ENCODE data around the gene SEMA3F.

SEMA3F gene

DNA sequence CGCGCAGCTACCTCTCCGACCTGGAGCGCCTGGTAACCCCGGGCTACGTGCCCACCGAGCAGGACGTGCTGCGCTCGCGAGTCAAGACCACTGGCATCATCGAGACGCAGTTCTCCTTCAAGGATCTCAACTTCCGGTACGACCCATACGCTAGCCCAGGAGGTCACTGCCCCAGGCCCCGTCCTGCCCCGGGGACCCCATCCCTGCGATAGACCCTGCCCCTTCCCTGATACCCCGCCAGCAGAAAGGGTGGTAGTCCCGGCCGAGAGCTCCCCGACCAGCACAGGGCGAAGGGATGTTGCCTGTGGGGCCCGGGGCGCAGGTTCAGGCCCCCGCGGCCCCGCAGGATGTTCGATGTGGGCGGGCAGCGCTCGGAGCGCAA lies 38.6 kb downstream of the SEMA3F start:
- no peaks in the 10 kb centered on the region for H3K9me3 ChIP-seq (ENCODE audit: low read depth, low read length)
- H3K4me3 ChIP-seq = no peak overlapping the region
- no peak overlapping the region for H3K9ac ChIP-seq (ENCODE audit: insufficient read length)
- no peak for DNase-seq (ENCODE audit: low read depth, low spot score)
- H3K36me3 ChIP-seq (ENCODE audit: insufficient read depth, low read length) = no peaks in the 10 kb centered on the region
- TF ChIP-seq POLR2AphosphoS5 (IDR thresholded peaks at IDR 0.05; ENCODE audit: borderline replicate concordance, low read depth, low read length) (no peak), EZH2 (IDR thresholded peaks at IDR 0.05) (no peak), FOXP2 (optimal IDR thresholded peaks at IDR 0.05; ENCODE audit: control extremely low read depth, extremely low read length, insufficient read depth) (no peak)
- no peak overlapping the region for H3K27ac ChIP-seq

DNA sequence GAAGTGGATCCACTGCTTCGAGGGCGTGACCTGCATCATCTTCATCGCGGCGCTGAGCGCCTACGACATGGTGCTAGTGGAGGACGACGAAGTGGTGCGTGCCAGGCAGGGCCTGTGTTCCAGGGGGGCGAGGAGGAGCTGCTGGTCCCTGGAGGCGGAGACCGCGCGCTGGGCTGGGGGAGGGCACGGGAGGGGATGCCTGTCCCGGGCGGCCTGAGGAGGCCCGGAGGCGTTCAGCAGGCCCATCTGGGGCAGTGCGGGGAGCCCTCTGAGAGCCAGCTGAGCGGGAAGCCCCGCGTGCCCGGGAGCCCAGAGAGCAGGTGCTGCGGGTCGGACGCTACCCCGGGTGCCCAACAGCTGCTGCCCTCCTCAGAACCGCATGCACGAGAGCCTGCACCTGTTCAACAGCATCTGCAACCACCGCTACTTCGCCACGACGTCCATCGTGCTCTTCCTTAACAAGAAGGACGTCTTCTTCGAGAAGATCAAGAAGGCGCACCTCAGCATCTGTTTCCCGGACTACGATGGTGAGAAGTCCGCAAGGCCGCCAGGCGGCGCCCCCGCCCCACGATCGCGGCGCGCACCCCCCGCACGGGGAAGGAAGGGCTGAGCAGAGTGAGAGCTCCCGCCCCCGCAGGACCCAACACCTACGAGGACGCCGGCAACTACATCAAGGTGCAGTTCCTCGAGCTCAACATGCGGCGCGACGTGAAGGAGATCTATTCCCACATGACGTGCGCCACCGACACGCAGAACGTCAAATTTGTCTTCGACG lies 39.2 kb downstream of the SEMA3F start:
- Histone ChIP-seq H3K9ac (ENCODE audit: insufficient read length) (no peak overlapping the region), H3K9me3 (ENCODE audit: low read depth, low read length) (no peaks in the 10 kb centered on the region), H3K27ac (no peak overlapping the region), H3K36me3 (ENCODE audit: insufficient read depth, low read length) (no peaks in the 10 kb centered on the region), H3K4me3 (peak overlapping the region; percentile 62)
- no peak for DNase-seq (ENCODE audit: low read depth, low spot score)
- no peak for TF ChIP-seq POLR2AphosphoS5 (IDR thresholded peaks at IDR 0.05; ENCODE audit: borderline replicate concordance, low read depth, low read length)

DNA sequence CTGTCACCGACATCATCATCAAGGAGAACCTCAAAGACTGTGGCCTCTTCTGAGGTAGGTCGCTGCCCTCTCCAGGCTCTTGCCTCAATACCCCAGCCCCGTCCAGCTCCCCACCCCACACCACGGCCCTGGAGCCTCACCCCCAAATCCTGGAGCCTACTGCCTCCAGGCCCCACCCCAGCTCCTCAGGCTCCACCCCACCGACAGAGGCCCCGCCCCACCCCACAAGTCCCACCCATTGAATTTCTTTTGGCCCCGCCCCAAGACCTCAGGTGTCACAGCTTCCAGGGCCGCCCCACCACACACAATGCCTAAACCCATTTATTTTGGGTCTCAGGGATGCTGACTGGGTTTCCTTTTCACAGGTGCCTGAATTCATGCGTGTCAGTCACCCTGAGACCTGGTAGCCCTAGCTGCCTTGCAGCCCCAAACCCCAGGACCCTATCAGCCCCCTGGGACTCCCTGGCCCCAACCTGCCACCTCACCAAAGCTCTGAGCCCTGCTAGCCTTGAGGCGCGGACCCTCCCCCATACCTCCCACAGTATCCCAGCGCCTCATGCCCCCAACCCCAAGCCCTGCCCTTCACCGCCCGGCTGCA lies 39.9 kb downstream of the SEMA3F start:
- Histone ChIP-seq H3K36me3 (ENCODE audit: insufficient read depth, low read length) (no peaks in the 10 kb centered on the region), H3K9ac (ENCODE audit: insufficient read length) (no peak overlapping the region), H3K4me3 (peak overlapping the region; percentile 62), H3K9me3 (ENCODE audit: low read depth, low read length) (no peaks in the 10 kb centered on the region), H3K27ac (no peak overlapping the region)
- TF ChIP-seq EZH2 (IDR thresholded peaks at IDR 0.05) (no peak), POLR2AphosphoS5 (IDR thresholded peaks at IDR 0.05; ENCODE audit: borderline replicate concordance, low read depth, low read length) (no peak), FOXP2 (optimal IDR thresholded peaks at IDR 0.05; ENCODE audit: control extremely low read depth, extremely low read length, insufficient read depth) (no peak)
- DNase-seq (ENCODE audit: low read depth, low spot score) = no peak

DNA sequence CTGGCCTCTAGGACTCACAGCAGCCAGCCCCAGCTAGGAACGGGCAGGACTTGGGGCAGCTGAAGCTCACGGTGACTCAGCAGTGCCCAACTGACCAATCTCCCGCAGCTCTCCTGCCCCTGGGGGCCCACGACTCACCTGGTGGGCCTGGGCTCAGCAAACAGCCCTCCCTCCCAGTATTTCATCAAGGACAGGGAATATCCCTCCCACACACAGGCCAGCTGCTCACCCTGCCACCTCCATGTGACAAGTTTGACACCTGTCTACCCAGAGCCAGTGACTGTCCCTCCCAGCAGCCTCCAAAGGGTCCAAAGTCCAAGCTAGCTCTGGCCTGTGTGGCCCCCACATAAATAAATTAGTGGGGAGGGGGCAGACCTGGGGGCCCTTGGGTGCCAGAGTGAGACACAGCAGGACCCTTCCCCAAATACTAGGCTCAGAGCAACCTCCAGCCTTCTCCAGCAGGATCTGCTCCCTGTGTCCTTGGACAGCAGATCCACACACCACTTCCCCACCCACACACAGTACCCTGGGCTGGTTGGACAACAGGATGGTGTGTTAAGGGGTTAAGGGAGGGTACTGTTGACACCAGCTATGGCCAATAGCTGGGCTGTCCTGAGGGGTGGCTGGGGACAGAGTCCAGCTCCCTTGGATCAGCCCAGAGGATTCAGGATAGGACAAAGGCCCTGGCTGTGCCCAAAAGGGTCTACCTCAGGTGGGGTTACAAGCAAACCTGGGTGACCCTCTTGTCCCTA lies 40.6 kb downstream of the SEMA3F start:
- H3K9ac ChIP-seq (ENCODE audit: insufficient read length) = no peak overlapping the region
- no peak for DNase-seq (ENCODE audit: low read depth, low spot score)

DNA sequence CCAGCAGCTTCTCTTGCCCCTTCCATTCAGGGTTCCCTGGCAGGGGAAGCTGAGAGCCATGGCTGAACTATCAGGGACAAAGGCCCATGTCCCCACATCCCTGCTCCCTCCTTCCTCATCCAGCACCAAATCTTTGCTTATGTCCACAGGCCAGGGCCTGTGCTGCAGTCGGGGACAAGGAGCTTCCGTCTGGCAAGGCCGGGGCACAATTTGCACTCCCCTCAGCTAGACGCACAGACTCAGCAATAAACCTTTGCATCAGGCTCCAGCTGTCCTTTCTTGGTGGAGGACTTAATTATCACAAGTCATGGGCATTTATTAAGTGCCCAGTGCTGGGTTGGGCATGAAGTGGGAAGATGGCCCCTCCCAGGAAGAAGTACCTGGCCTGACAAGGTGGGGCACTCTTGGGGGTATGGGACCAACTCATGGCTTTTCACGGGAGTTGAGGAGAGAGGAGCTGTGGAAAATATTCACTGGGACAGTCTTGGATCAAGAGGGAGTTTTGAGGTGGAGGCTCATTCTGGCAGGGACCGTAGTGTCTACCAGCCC lies 41.2 kb downstream of the SEMA3F start:
- Histone ChIP-seq H3K27ac (no peak overlapping the region), H3K9me3 (ENCODE audit: low read depth, low read length) (no peaks in the 10 kb centered on the region), H3K4me3 (no peak overlapping the region), H3K9ac (ENCODE audit: insufficient read length) (no peak overlapping the region), H3K36me3 (ENCODE audit: insufficient read depth, low read length) (no peaks in the 10 kb centered on the region)
- DNase-seq (ENCODE audit: low read depth, low spot score) = no peak
- TF ChIP-seq FOXP2 (optimal IDR thresholded peaks at IDR 0.05; ENCODE audit: control extremely low read depth, extremely low read length, insufficient read depth) (no peak), EZH2 (IDR thresholded peaks at IDR 0.05) (no peak), POLR2AphosphoS5 (IDR thresholded peaks at IDR 0.05; ENCODE audit: borderline replicate concordance, low read depth, low read length) (no peak)

More for the DNA sequence above, 40.6 kb downstream of the SEMA3F start:
- Histone ChIP-seq H3K4me3 (no peak overlapping the region), H3K36me3 (ENCODE audit: insufficient read depth, low read length) (no peaks in the 10 kb centered on the region), H3K9me3 (ENCODE audit: low read depth, low read length) (no peaks in the 10 kb centered on the region), H3K27ac (no peak overlapping the region)
- TF ChIP-seq EZH2 (IDR thresholded peaks at IDR 0.05) (no peak), POLR2AphosphoS5 (IDR thresholded peaks at IDR 0.05; ENCODE audit: borderline replicate concordance, low read depth, low read length) (no peak), FOXP2 (optimal IDR thresholded peaks at IDR 0.05; ENCODE audit: control extremely low read depth, extremely low read length, insufficient read depth) (no peak)

DNA sequence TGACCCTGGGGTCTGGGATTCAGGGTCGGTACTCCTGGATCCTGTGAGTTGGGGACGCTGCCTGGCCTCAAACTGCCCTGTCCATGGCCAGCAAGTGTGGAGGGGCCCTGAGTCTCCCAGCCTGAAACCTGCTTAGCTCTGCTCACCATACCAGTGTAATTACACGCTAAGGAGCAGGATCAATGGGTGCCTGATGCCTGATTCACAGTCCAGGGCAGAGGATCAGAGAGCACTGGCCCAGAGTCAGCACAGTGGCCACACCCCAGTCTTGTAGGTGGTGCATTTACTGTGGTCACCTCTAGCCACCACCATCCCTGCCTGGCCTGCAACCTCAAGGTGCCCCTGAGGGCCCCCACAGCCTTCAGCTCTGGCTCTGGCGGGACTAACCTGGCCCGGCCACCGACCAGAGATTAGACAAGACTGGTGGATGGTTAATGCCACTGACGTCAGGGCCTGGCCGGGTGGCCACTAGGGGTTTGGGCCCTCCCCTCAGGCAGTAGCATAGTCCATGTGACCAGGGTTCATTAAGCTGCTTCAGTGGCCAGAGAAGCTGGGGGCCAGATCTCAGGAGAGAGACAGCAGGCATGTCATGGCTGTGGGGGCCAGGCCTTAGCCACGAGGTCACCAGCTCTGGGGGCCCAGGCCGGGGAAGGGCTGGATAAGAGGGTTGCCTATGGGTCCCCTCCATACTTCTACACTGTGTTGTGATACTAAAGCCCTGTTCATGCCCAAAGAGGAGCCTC lies 46.6 kb downstream of the SEMA3F start:
- H3K27ac ChIP-seq = no peak overlapping the region
- no peak for TF ChIP-seq POLR2AphosphoS5 (IDR thresholded peaks at IDR 0.05; ENCODE audit: borderline replicate concordance, low read depth, low read length)
- TF ChIP-seq EZH2 (IDR thresholded peaks at IDR 0.05) = no peak
- no peak for TF ChIP-seq FOXP2 (optimal IDR thresholded peaks at IDR 0.05; ENCODE audit: control extremely low read depth, extremely low read length, insufficient read depth)
- no peak for DNase-seq (ENCODE audit: low read depth, low spot score)

DNA sequence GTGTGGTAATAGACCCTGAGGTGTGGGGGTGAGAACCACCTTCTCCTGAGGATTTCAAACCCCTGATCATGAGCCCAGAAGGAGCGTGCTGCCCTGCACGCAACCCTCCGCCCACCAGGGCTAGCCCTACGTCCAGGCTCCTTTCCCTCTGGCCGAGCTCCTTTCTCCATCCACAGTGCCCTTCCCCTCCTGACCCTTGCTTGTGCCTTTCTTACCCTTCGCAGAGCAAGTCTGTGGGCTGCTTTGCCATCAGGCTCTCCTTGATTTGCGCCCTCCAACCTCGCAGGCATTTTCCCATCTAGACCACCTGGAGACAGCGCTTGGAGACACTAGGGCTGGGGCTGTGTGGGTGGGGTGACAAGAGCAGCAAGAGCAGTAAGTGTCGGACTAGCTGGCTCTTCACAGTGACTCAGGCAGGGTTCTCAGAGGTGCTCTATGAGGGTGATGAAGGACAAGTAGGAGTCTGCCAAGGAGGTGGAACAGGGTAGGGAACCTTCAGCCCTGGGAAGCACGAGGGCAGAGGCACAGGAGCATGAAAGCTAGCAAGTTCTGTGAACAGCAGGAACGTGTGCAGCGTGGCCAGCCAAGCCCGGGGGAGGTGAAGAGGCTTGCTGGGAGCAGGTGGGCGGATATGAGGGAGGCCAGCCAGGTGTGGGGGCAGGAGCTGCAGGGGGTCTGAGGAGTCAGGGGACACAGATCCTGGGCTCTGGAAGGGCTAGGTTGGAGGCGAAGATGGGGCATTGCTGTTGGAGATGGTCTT lies 47.4 kb downstream of the SEMA3F start:
- Histone ChIP-seq H3K4me3 (no peak overlapping the region), H3K27ac (no peak overlapping the region), H3K9me3 (ENCODE audit: low read depth, low read length) (no peaks in the 10 kb centered on the region), H3K36me3 (ENCODE audit: insufficient read depth, low read length) (no peaks in the 10 kb centered on the region), H3K9ac (ENCODE audit: insufficient read length) (no peak overlapping the region)
- DNase-seq (ENCODE audit: low read depth, low spot score) = no peak
- TF ChIP-seq POLR2AphosphoS5 (IDR thresholded peaks at IDR 0.05; ENCODE audit: borderline replicate concordance, low read depth, low read length) = no peak
- TF ChIP-seq FOXP2 (optimal IDR thresholded peaks at IDR 0.05; ENCODE audit: control extremely low read depth, extremely low read length, insufficient read depth) = no peak
- TF ChIP-seq EZH2 (IDR thresholded peaks at IDR 0.05) = no peak

More for the DNA sequence above, 46.6 kb downstream of the SEMA3F start:
- H3K36me3 ChIP-seq (ENCODE audit: insufficient read depth, low read length) = no peaks in the 10 kb centered on the region
- no peak overlapping the region for H3K4me3 ChIP-seq
- no peaks in the 10 kb centered on the region for H3K9me3 ChIP-seq (ENCODE audit: low read depth, low read length)
- H3K9ac ChIP-seq (ENCODE audit: insufficient read length) = no peak overlapping the region

All from SK-N-MC (cell line).